ENCODE results near the gene PLPP4. TPM values are rescaled to one million over a fixed set of nuclear protein-coding genes. Genes with fewer than 3 reads are reported as not detected.

Gene PLPP4
- polyA plus RNA-seq, 2 donors, result not detected

GRCh38 chr10:120543291-120543690 lies 86.3 kb downstream of the PLPP4 start:
- H3K4me1 ChIP-seq (ENCODE audit: control insufficient read depth in 2 of 2, insufficient read depth in 2 of 2, low read length in 1 of 2), result no peaks in the 10 kb centered on the region
- H3K9me3 ChIP-seq (ENCODE audit: control insufficient read depth in 2 of 2, insufficient read depth in 1 of 2, low read depth in 1 of 2, low read length in 1 of 2), result no peaks in the 10 kb centered on the region
- no peak overlapping the region for H3K27ac ChIP-seq (ENCODE audit: low read depth in 2 of 2, low read length in 1 of 2)
- 87 to 94% methylated on average over 2 of the region's 2 CpGs for WGBS, 2 donors
- H3K36me3 ChIP-seq (ENCODE audit: control insufficient read depth in 2 of 2, insufficient read depth in 2 of 2, low read length in 1 of 2), result no peaks in the 10 kb centered on the region
- H3K4me3 ChIP-seq (ENCODE audit: low read depth in 1 of 2, low read length in 2 of 2), result no peak overlapping the region
- H3K27me3 ChIP-seq (ENCODE audit: control insufficient read depth in 1 of 2, insufficient read depth in 2 of 2, low read length in 2 of 2), result no peaks in the 10 kb centered on the region

GRCh38 chr10:120548210-120548609 lies 91.2 kb downstream of the PLPP4 start:
- Histone ChIP-seq H3K9me3 (ENCODE audit: control insufficient read depth in 2 of 2, insufficient read depth in 1 of 2, low read depth in 1 of 2, low read length in 1 of 2) (no peaks in the 10 kb centered on the region), H3K4me3 (ENCODE audit: low read depth in 1 of 2, low read length in 2 of 2) (no peak overlapping the region), H3K4me1 (ENCODE audit: control insufficient read depth in 2 of 2, insufficient read depth in 2 of 2, low read length in 1 of 2) (no peaks in the 10 kb centered on the region), H3K36me3 (ENCODE audit: control insufficient read depth in 2 of 2, insufficient read depth in 2 of 2, low read length in 1 of 2) (no peaks in the 10 kb centered on the region), H3K27ac (ENCODE audit: low read depth in 2 of 2, low read length in 1 of 2) (no peak overlapping the region), H3K27me3 (ENCODE audit: control insufficient read depth in 1 of 2, insufficient read depth in 2 of 2, low read length in 2 of 2) (no peaks in the 10 kb centered on the region)
- WGBS, 2 donors, result 81 to 87% methylated on average over 4 of the region's 4 CpGs

- 72 to 79% methylated on average over 2 of the region's 2 CpGs for WGBS, 2 donors
- H3K9me3 ChIP-seq (ENCODE audit: control insufficient read depth in 2 of 2, insufficient read depth in 1 of 2, low read depth in 1 of 2, low read length in 1 of 2), result peaks cover 0 to 3% of the 10 kb centered on the region in 2 donors
- H3K36me3 ChIP-seq (ENCODE audit: control insufficient read depth in 2 of 2, insufficient read depth in 2 of 2, low read length in 1 of 2), result no peaks in the 10 kb centered on the region
- no peak overlapping the region for H3K27ac ChIP-seq (ENCODE audit: low read depth in 2 of 2, low read length in 1 of 2)
- H3K4me1 ChIP-seq (ENCODE audit: control insufficient read depth in 2 of 2, insufficient read depth in 2 of 2, low read length in 1 of 2), result no peaks in the 10 kb centered on the region
- no peaks in the 10 kb centered on the region for H3K27me3 ChIP-seq (ENCODE audit: control insufficient read depth in 1 of 2, insufficient read depth in 2 of 2, low read length in 2 of 2)
- no peak overlapping the region for H3K4me3 ChIP-seq (ENCODE audit: low read depth in 1 of 2, low read length in 2 of 2)
Observed at GRCh38 chr10:120552262-120552661, 95.2 kb downstream of the PLPP4 start.

- H3K9me3 ChIP-seq (ENCODE audit: control insufficient read depth in 2 of 2, insufficient read depth in 1 of 2, low read depth in 1 of 2, low read length in 1 of 2), result peaks cover 0 to 3% of the 10 kb centered on the region in 2 donors
- WGBS, 2 donors, result 74 to 93% methylated on average over 2 of the region's 2 CpGs
- H3K36me3 ChIP-seq (ENCODE audit: control insufficient read depth in 2 of 2, insufficient read depth in 2 of 2, low read length in 1 of 2), result no peaks in the 10 kb centered on the region
- no peak overlapping the region for H3K4me3 ChIP-seq (ENCODE audit: low read depth in 1 of 2, low read length in 2 of 2)
- H3K27me3 ChIP-seq (ENCODE audit: control insufficient read depth in 1 of 2, insufficient read depth in 2 of 2, low read length in 2 of 2), result no peaks in the 10 kb centered on the region
- H3K27ac ChIP-seq (ENCODE audit: low read depth in 2 of 2, low read length in 1 of 2), result no peak overlapping the region
- no peaks in the 10 kb centered on the region for H3K4me1 ChIP-seq (ENCODE audit: control insufficient read depth in 2 of 2, insufficient read depth in 2 of 2, low read length in 1 of 2)
Observed at GRCh38 chr10:120553911-120554310, 96.9 kb downstream of the PLPP4 start.

- no peaks in the 10 kb centered on the region for H3K4me1 ChIP-seq (ENCODE audit: control insufficient read depth in 2 of 2, insufficient read depth in 2 of 2, low read length in 1 of 2)
- no peak overlapping the region for H3K4me3 ChIP-seq (ENCODE audit: low read depth in 1 of 2, low read length in 2 of 2)
- no peaks in the 10 kb centered on the region for H3K27me3 ChIP-seq (ENCODE audit: control insufficient read depth in 1 of 2, insufficient read depth in 2 of 2, low read length in 2 of 2)
- 63 to 66% methylated on average over 4 of the region's 4 CpGs for WGBS, 2 donors
- no peak overlapping the region for H3K27ac ChIP-seq (ENCODE audit: low read depth in 2 of 2, low read length in 1 of 2)
- peaks cover 0 to 3% of the 10 kb centered on the region in 2 donors for H3K9me3 ChIP-seq (ENCODE audit: control insufficient read depth in 2 of 2, insufficient read depth in 1 of 2, low read depth in 1 of 2, low read length in 1 of 2)
- no peaks in the 10 kb centered on the region for H3K36me3 ChIP-seq (ENCODE audit: control insufficient read depth in 2 of 2, insufficient read depth in 2 of 2, low read length in 1 of 2)
Observed at GRCh38 chr10:120555436-120555835, 98.4 kb downstream of the PLPP4 start.

GRCh38 chr10:120555842-120556532 lies 99.0 kb downstream of the PLPP4 start:
- Histone ChIP-seq H3K4me3 (ENCODE audit: low read depth in 1 of 2, low read length in 2 of 2) (no peak overlapping the region), H3K27me3 (ENCODE audit: control insufficient read depth in 1 of 2, insufficient read depth in 2 of 2, low read length in 2 of 2) (no peaks in the 10 kb centered on the region), H3K27ac (ENCODE audit: low read depth in 2 of 2, low read length in 1 of 2) (no peak overlapping the region), H3K4me1 (ENCODE audit: control insufficient read depth in 2 of 2, insufficient read depth in 2 of 2, low read length in 1 of 2) (no peaks in the 10 kb centered on the region), H3K9me3 (ENCODE audit: control insufficient read depth in 2 of 2, insufficient read depth in 1 of 2, low read depth in 1 of 2, low read length in 1 of 2) (peaks cover 0 to 3% of the 10 kb centered on the region in 2 donors), H3K36me3 (ENCODE audit: control insufficient read depth in 2 of 2, insufficient read depth in 2 of 2, low read length in 1 of 2) (no peaks in the 10 kb centered on the region)
- WGBS, 2 donors, result 20 to 22% methylated on average over 2 of the region's 2 CpGs

GRCh38 chr10:120557311-120557710 lies 100.3 kb downstream of the PLPP4 start:
- Histone ChIP-seq H3K4me3 (ENCODE audit: low read depth in 1 of 2, low read length in 2 of 2) (no peak overlapping the region), H3K36me3 (ENCODE audit: control insufficient read depth in 2 of 2, insufficient read depth in 2 of 2, low read length in 1 of 2) (no peaks in the 10 kb centered on the region), H3K4me1 (ENCODE audit: control insufficient read depth in 2 of 2, insufficient read depth in 2 of 2, low read length in 1 of 2) (no peaks in the 10 kb centered on the region), H3K27me3 (ENCODE audit: control insufficient read depth in 1 of 2, insufficient read depth in 2 of 2, low read length in 2 of 2) (no peaks in the 10 kb centered on the region), H3K27ac (ENCODE audit: low read depth in 2 of 2, low read length in 1 of 2) (no peak overlapping the region), H3K9me3 (ENCODE audit: control insufficient read depth in 2 of 2, insufficient read depth in 1 of 2, low read depth in 1 of 2, low read length in 1 of 2) (peaks cover 0 to 3% of the 10 kb centered on the region in 2 donors)
- WGBS, 2 donors, result 55 to 62% methylated on average over 4 of the region's 4 CpGs

GRCh38 chr10:120559800-120560199 lies 102.8 kb downstream of the PLPP4 start:
- Histone ChIP-seq H3K4me1 (ENCODE audit: control insufficient read depth in 2 of 2, insufficient read depth in 2 of 2, low read length in 1 of 2) (no peaks in the 10 kb centered on the region), H3K9me3 (ENCODE audit: control insufficient read depth in 2 of 2, insufficient read depth in 1 of 2, low read depth in 1 of 2, low read length in 1 of 2) (no peaks in the 10 kb centered on the region), H3K27ac (ENCODE audit: low read depth in 2 of 2, low read length in 1 of 2) (no peak overlapping the region), H3K27me3 (ENCODE audit: control insufficient read depth in 1 of 2, insufficient read depth in 2 of 2, low read length in 2 of 2) (no peaks in the 10 kb centered on the region), H3K36me3 (ENCODE audit: control insufficient read depth in 2 of 2, insufficient read depth in 2 of 2, low read length in 1 of 2) (no peaks in the 10 kb centered on the region), H3K4me3 (ENCODE audit: low read depth in 1 of 2, low read length in 2 of 2) (no peak overlapping the region)
- 89 to 92% methylated on average over 11 of the region's 11 CpGs for WGBS, 2 donors

- H3K27ac ChIP-seq (ENCODE audit: low read depth in 2 of 2, low read length in 1 of 2), result no peak overlapping the region
- H3K4me3 ChIP-seq (ENCODE audit: low read depth in 1 of 2, low read length in 2 of 2), result no peak overlapping the region
- no peaks in the 10 kb centered on the region for H3K36me3 ChIP-seq (ENCODE audit: control insufficient read depth in 2 of 2, insufficient read depth in 2 of 2, low read length in 1 of 2)
- no peaks in the 10 kb centered on the region for H3K4me1 ChIP-seq (ENCODE audit: control insufficient read depth in 2 of 2, insufficient read depth in 2 of 2, low read length in 1 of 2)
- H3K9me3 ChIP-seq (ENCODE audit: control insufficient read depth in 2 of 2, insufficient read depth in 1 of 2, low read depth in 1 of 2, low read length in 1 of 2), result no peaks in the 10 kb centered on the region
- 96% methylated on average over 9 of the region's 9 CpGs for WGBS, 2 donors
- no peaks in the 10 kb centered on the region for H3K27me3 ChIP-seq (ENCODE audit: control insufficient read depth in 1 of 2, insufficient read depth in 2 of 2, low read length in 2 of 2)
Observed at GRCh38 chr10:120562956-120563355, 105.9 kb downstream of the PLPP4 start.

- peaks cover 0 to 3% of the 10 kb centered on the region in 2 donors for H3K9me3 ChIP-seq (ENCODE audit: control insufficient read depth in 2 of 2, insufficient read depth in 1 of 2, low read depth in 1 of 2, low read length in 1 of 2)
- WGBS, 2 donors, result 87 to 96% methylated on average over 2 of the region's 2 CpGs
- H3K4me3 ChIP-seq (ENCODE audit: low read depth in 1 of 2, low read length in 2 of 2), result no peak overlapping the region
- H3K4me1 ChIP-seq (ENCODE audit: control insufficient read depth in 2 of 2, insufficient read depth in 2 of 2, low read length in 1 of 2), result no peaks in the 10 kb centered on the region
- H3K36me3 ChIP-seq (ENCODE audit: control insufficient read depth in 2 of 2, insufficient read depth in 2 of 2, low read length in 1 of 2), result no peaks in the 10 kb centered on the region
- no peak overlapping the region for H3K27ac ChIP-seq (ENCODE audit: low read depth in 2 of 2, low read length in 1 of 2)
- H3K27me3 ChIP-seq (ENCODE audit: control insufficient read depth in 1 of 2, insufficient read depth in 2 of 2, low read length in 2 of 2), result no peaks in the 10 kb centered on the region
Observed at GRCh38 chr10:120570418-120570817, 113.4 kb downstream of the PLPP4 start.

All from esophagus (tissue), 2 donors.